K562 (cell line): ENCODE data around the gene OTUB2. TPM values are rescaled to one million over a fixed set of nuclear protein-coding genes. Genes with fewer than 3 reads are reported as not detected.

Source experiments
- ATAC-seq: fragments of 200-7000 bp; cut with Tn5 transposase; 3 replicates; pipeline ENCODE4 v1.9.1; 2020; ENCODE audit warnings: moderate library complexity
- BruUV-seq: library from RNA; stranded (reverse); fragments of 400-500 nt; replicated peaks from 2 replicates; lab custom pipeline; 2021; lab: Mats Ljungman, UMichigan
- CTCF ChIA-PET: fragments of 300-600 bp; formaldehyde crosslinking; extraction: SDS; loops from one replicate; lab custom pipeline; 2021; ENCODE audit warnings: low intra/inter-chr PET ratio; lab: Yijun Ruan, JAX
- POLR2A ChIA-PET: fragments of 300-600, 350-650 bp; sonication (Branson Sonifier 250); formaldehyde crosslinking; extraction: SDS; loops from one replicate; lab custom pipeline; 2021; ENCODE audit warnings: antibody characterized with exemption, inconsistent platforms; lab: Yijun Ruan, JAX
- DNase-seq, 4 experiments: peaks; one replicate each; pipeline versions ENCODE4 v3.0.0 to v3.0.0-alpha.2; 2011 to 2018; ENCODE audit warnings: low spot score in 3 of 4, mixed read lengths in 3 of 4; ENCODE audit errors: extremely low read depth in 1 of 4
- FAIRE-seq: peaks from 2 replicates; lab custom pipeline; 2011; peaks lifted over from hg19 to GRCh38; lab: Jason Lieb, UNC
- H2AFZ ChIP-seq: 2 replicates; pipeline ENCODE4 v1.6.0; 2011; ENCODE audit warnings: low read depth, low read length, control low read depth, inconsistent platforms
- H3K27ac ChIP-seq: fragments of 200-600 bp; 3 replicates; pipeline ENCODE4 v1.8.0; 2011; ENCODE audit warnings: low read depth, mild to moderate bottlenecking, control low read depth, inconsistent platforms, low read length, moderate library complexity, mixed read lengths; ENCODE audit errors: extremely low read depth
- H3K27me3 ChIP-seq, 2 experiments: fragments of 300-600 bp in 1 of 2; 2 replicates in 1 of 2; 3 replicates in 1 of 2; pipeline versions ENCODE4 v1.6.0 to v1.8.0; 2011; ENCODE audit warnings: inconsistent platforms in 2 of 2, low read length in 2 of 2, mild to moderate bottlenecking in 1 of 2, mixed read lengths in 1 of 2, moderate library complexity in 1 of 2; ENCODE audit not compliant: control insufficient read depth in 2 of 2, insufficient read depth in 2 of 2
- H3K36me3 ChIP-seq: fragments of 300-600 bp; 3 replicates; pipeline ENCODE4 v1.8.0; 2011; ENCODE audit warnings: mild to moderate bottlenecking, low read length, inconsistent platforms; ENCODE audit not compliant: control insufficient read depth, insufficient read depth
- H3K4me1 ChIP-seq, 2 experiments: fragments of 200-600 bp in 1 of 2; replicated peaks in 1 of 2; 2 replicates in 1 of 2; 3 replicates in 1 of 2; pipeline versions ENCODE4 v1.5.1 to v1.8.0; 2011; ENCODE audit warnings: inconsistent platforms in 2 of 2, low read length in 2 of 2, mild to moderate bottlenecking in 1 of 2, mixed read lengths in 1 of 2, moderate library complexity in 1 of 2; ENCODE audit not compliant: control insufficient read depth in 2 of 2, insufficient read depth in 2 of 2
- H3K4me2 ChIP-seq: 2 replicates; pipeline ENCODE4 v1.6.1; 2011; ENCODE audit warnings: low read length, control low read depth, inconsistent platforms, mixed read lengths; ENCODE audit not compliant: insufficient read depth
- H3K4me3 ChIP-seq: fragments of 200-600 bp; sonication (generic), shearing (Covaris generic); 2 replicates; pipeline ENCODE4 v1.5.1; 2016; ENCODE audit warnings: control low read depth, inconsistent platforms
- H3K79me2 ChIP-seq: fragments of 200-600 bp; 3 replicates; pipeline ENCODE4 v1.8.0; 2011; ENCODE audit warnings: low read length, inconsistent platforms; ENCODE audit not compliant: control insufficient read depth, insufficient read depth
- H3K9ac ChIP-seq, 2 experiments: 2 replicates each; pipeline versions ENCODE4 v1.6.0 to v1.6.1; 2011; ENCODE audit warnings: low read depth in 2 of 2, low read length in 2 of 2, control low read depth in 1 of 2, inconsistent platforms in 1 of 2, mild to moderate bottlenecking in 1 of 2, mixed read lengths in 1 of 2; ENCODE audit not compliant: insufficient read depth in 1 of 2
- H3K9me1 ChIP-seq: one replicate; pipeline ENCODE4 v1.6.0; 2011; ENCODE audit warnings: inconsistent platforms, mild to moderate bottlenecking, low read length, moderate library complexity; ENCODE audit not compliant: control insufficient read depth, insufficient read depth
- H3K9me3 ChIP-seq: replicated peaks from 2 replicates; pipeline ENCODE4 v1.5.1; 2011; ENCODE audit warnings: low read depth, low read length, inconsistent platforms; ENCODE audit not compliant: control insufficient read depth, insufficient read depth
- H4K20me1 ChIP-seq: replicated peaks from 2 replicates; pipeline ENCODE4 v1.6.1; 2011; ENCODE audit warnings: low read length, inconsistent platforms, mixed read lengths; ENCODE audit not compliant: control insufficient read depth, insufficient read depth
- ETV1 ChIP-seq: fragments of 450-650 bp; conservative IDR thresholded peaks from 2 replicates; pipeline ENCODE4 v1.6.1; 2016; ENCODE audit warnings: missing genetic modification characterization, control low read depth, low read depth, missing compliant biosample characterization
- ILF3 ChIP-seq: fragments of 450-650 bp; IDR thresholded peaks from 2 replicates; pipeline ENCODE4 v1.6.1; 2018; ENCODE audit warnings: antibody characterized with exemption, mild to moderate bottlenecking, moderate library complexity, borderline replicate concordance
- ILK ChIP-seq: fragments of 450-650 bp; IDR thresholded peaks from 2 replicates; pipeline ENCODE4 v1.6.1; 2016; ENCODE audit warnings: missing genetic modification characterization, low read depth, mild to moderate bottlenecking, missing compliant biosample characterization, moderate library complexity, borderline replicate concordance
- NCOA6 ChIP-seq: fragments of 450-650 bp; IDR thresholded peaks from 2 replicates; pipeline ENCODE4 v1.6.1; 2017; ENCODE audit warnings: mild to moderate bottlenecking
- TRIM28 ChIP-seq: fragments of 450-650 bp; IDR thresholded peaks from 2 replicates; pipeline ENCODE4 v1.6.1; 2017
- ZNF239 ChIP-seq: fragments of 250-450 bp; sonication (Bioruptor Pico); IDR thresholded peaks from 2 replicates; pipeline ENCODE4 v1.4.0; 2020; ENCODE audit warnings: mild to moderate bottlenecking
- ZNF354B ChIP-seq: fragments of 250-450 bp; sonication (Bioruptor Pico); IDR thresholded peaks from 2 replicates; pipeline ENCODE4 v1.4.0; 2020
- WGBS: fragments of 100-300 bp; shearing (Covaris generic); methylation state at CpG from one replicate; pipeline ENCODE4 v1.1.6; 2016; ENCODE audit warnings: low coverage, mixed read lengths; ENCODE audit not compliant: insufficient coverage; ENCODE audit errors: missing lambda C conversion rate; 5-methylcytosine and 5-hydroxymethylcytosine counted together
- in situ Hi-C: fragments of 300-500 bp; cut with MboI; formaldehyde crosslinking; loops from 4 replicates; pipeline ENCODE4 v1.15.0; 2018; ENCODE audit warnings: inconsistent platforms, mixed read lengths
- intact Hi-C: fragments of 100-400 bp; cut with micrococcal nuclease; formaldehyde crosslinking; loops from 2 replicates; pipeline ENCODE4 v1.14.2; 2022
- polyA plus RNA-seq, 8 experiments: library from polyadenylated mRNA; depleted of rRNA in 4 of 8; stranded (reverse) in 5 of 8; unstranded in 3 of 8; fragments of >200 nt; fragmentation: Nextera tagmentation in 2 of 8; fragmentation: Illumina TruSeq in 1 of 8; extraction: Ambion mirVana in 2 of 8; extraction: Trizol in 1 of 8; gene quantifications; 2 replicates each; pipeline versions ENCODE4 v1.2.1 to v1.2.3, GENCODE V29; 2011 to 2014; ENCODE audit warnings: inconsistent platforms in 1 of 8, missing spikeins in 1 of 8
- total RNA-seq, 7 experiments: library from RNA; depleted of rRNA in 6 of 7; stranded (reverse); fragments of >200 nt in 6 of 7; fragmentation: Illumina TruSeq in 2 of 7; extraction: Trizol in 2 of 7; gene quantifications; 2 replicates each; pipeline versions ENCODE4 v1.2.1 to v1.2.3, GENCODE V29; 2011 to 2021; ENCODE audit warnings: low replicate concordance in 1 of 7
- TF ChIP-seq, protein P1 (sequence below): fragments of 250-450 bp; sonication (Bioruptor Pico); IDR thresholded peaks from 2 replicates; pipeline ENCODE4 v1.5.0; 2022; ENCODE audit warnings: mild to moderate bottlenecking
- TF ChIP-seq, protein P2 (sequence below): fragments of 450-650 bp; IDR thresholded peaks from 2 replicates; pipeline ENCODE4 v1.6.1; 2017; ENCODE audit warnings: mild to moderate bottlenecking, moderate library complexity
- TF ChIP-seq, protein P3 (sequence below): sonication (generic); formaldehyde crosslinking; IDR thresholded peaks from 2 replicates; pipeline ENCODE4 v1.8.0; 2022; ENCODE audit warnings: missing genetic modification reagents, mild to moderate bottlenecking, borderline replicate concordance
- TF ChIP-seq, protein P4 (sequence below): fragments of 250-450 bp; sonication (Bioruptor Pico); IDR thresholded peaks from 2 replicates; pipeline ENCODE4 v1.8.0; 2021; ENCODE audit warnings: mild to moderate bottlenecking, moderate library complexity
- TF ChIP-seq, protein P5 (sequence below): fragments of 200-400 bp; formaldehyde crosslinking; IDR thresholded peaks from 2 replicates; pipeline ENCODE4 v1.6.1; 2017; ENCODE audit warnings: mild to moderate bottlenecking, low read depth, low read length, moderate library complexity

OTUB2 gene
- total and polyA plus RNA-seq, 9 of the 15 experiments (the other 6 are each of a cell fraction or from before 2014, with no cell fraction given) = 0.01 to 0.31 (median 0.11) TPM

DNA sequence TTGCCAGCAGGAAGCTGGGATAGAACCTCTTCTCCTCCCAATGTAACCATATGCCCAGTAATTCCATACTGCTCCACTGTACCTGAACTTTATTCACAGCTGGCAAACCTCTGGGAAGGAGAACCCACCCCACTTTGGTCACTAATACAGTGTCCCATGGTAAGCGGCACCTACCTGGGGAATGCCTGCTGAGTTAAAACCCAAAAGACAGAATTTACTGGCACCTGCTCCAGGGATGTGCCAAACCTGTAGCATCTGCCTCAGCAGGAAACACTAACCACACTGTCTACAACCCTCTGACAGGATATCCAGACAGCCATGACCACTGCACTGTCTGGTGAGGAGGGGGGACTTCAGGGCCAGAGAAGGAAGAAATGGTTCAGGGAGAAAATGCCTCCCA lies 28.3 kb downstream of the OTUB2 start:
- FAIRE-seq = no peak
- in situ Hi-C loops = no loop called here
- H3K4me3 ChIP-seq = no peak overlapping the region
- no peak overlapping the region for H3K9ac ChIP-seq
- ChIA-PET CTCF (no interaction called here), POLR2A (interaction anchor here (0.6 to 1.3 kb wide), 2 partner anchors 10 to 1231 kb away, joined by 3 to 5 read pairs; no protein-coding TSS in a partner anchor)
- intact Hi-C loops = no loop called here
- no peaks in the 10 kb centered on the region for H3K79me2 ChIP-seq
- WGBS = 100% methylated on average over 1 of the region's 1 CpG
- H3K27me3 ChIP-seq = no peaks in the 10 kb centered on the region
- no peaks in the 10 kb centered on the region for H3K4me1 ChIP-seq
- no peak overlapping the region for H3K4me2 ChIP-seq
- H2AFZ ChIP-seq = no peak overlapping the region
- H3K27ac ChIP-seq = no peak overlapping the region
- peaks cover 95% of the 10 kb centered on the region for H3K36me3 ChIP-seq
- TF ChIP-seq TRIM28 (no peak), NCOA6 (no peak), ETV1 (tag) (no peak), ZNF239 (CRISPR knock-in tag) (no peak), ILF3 (no peak), ZNF354B (CRISPR knock-in tag) (no peak), ILK (tag) (no peak)
- TF ChIP-seq, protein P1, sequence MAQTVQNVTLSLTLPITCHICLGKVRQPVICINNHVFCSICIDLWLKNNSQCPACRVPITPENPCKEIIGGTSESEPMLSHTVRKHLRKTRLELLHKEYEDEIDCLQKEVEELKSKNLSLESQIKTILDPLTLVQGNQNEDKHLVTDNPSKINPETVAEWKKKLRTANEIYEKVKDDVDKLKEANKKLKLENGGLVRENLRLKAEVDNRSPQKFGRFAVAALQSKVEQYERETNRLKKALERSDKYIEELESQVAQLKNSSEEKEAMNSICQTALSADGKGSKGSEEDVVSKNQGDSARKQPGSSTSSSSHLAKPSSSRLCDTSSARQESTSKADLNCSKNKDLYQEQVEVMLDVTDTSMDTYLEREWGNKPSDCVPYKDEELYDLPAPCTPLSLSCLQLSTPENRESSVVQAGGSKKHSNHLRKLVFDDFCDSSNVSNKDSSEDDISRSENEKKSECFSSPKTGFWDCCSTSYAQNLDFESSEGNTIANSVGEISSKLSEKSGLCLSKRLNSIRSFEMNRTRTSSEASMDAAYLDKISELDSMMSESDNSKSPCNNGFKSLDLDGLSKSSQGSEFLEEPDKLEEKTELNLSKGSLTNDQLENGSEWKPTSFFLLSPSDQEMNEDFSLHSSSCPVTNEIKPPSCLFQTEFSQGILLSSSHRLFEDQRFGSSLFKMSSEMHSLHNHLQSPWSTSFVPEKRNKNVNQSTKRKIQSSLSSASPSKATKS (CRISPR knock-in tag) = no peak
- TF ChIP-seq, protein P2, sequence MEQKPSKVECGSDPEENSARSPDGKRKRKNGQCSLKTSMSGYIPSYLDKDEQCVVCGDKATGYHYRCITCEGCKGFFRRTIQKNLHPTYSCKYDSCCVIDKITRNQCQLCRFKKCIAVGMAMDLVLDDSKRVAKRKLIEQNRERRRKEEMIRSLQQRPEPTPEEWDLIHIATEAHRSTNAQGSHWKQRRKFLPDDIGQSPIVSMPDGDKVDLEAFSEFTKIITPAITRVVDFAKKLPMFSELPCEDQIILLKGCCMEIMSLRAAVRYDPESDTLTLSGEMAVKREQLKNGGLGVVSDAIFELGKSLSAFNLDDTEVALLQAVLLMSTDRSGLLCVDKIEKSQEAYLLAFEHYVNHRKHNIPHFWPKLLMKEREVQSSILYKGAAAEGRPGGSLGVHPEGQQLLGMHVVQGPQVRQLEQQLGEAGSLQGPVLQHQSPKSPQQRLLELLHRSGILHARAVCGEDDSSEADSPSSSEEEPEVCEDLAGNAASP = no peak
- TF ChIP-seq, protein P3, sequence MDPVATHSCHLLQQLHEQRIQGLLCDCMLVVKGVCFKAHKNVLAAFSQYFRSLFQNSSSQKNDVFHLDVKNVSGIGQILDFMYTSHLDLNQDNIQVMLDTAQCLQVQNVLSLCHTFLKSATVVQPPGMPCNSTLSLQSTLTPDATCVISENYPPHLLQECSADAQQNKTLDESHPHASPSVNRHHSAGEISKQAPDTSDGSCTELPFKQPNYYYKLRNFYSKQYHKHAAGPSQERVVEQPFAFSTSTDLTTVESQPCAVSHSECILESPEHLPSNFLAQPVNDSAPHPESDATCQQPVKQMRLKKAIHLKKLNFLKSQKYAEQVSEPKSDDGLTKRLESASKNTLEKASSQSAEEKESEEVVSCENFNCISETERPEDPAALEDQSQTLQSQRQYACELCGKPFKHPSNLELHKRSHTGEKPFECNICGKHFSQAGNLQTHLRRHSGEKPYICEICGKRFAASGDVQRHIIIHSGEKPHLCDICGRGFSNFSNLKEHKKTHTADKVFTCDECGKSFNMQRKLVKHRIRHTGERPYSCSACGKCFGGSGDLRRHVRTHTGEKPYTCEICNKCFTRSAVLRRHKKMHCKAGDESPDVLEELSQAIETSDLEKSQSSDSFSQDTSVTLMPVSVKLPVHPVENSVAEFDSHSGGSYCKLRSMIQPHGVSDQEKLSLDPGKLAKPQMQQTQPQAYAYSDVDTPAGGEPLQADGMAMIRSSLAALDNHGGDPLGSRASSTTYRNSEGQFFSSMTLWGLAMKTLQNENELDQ = no peak
- TF ChIP-seq, protein P4, sequence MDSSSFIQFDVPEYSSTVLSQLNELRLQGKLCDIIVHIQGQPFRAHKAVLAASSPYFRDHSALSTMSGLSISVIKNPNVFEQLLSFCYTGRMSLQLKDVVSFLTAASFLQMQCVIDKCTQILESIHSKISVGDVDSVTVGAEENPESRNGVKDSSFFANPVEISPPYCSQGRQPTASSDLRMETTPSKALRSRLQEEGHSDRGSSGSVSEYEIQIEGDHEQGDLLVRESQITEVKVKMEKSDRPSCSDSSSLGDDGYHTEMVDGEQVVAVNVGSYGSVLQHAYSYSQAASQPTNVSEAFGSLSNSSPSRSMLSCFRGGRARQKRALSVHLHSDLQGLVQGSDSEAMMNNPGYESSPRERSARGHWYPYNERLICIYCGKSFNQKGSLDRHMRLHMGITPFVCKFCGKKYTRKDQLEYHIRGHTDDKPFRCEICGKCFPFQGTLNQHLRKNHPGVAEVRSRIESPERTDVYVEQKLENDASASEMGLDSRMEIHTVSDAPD (CRISPR knock-in tag) = no peak
- TF ChIP-seq, protein P5, sequence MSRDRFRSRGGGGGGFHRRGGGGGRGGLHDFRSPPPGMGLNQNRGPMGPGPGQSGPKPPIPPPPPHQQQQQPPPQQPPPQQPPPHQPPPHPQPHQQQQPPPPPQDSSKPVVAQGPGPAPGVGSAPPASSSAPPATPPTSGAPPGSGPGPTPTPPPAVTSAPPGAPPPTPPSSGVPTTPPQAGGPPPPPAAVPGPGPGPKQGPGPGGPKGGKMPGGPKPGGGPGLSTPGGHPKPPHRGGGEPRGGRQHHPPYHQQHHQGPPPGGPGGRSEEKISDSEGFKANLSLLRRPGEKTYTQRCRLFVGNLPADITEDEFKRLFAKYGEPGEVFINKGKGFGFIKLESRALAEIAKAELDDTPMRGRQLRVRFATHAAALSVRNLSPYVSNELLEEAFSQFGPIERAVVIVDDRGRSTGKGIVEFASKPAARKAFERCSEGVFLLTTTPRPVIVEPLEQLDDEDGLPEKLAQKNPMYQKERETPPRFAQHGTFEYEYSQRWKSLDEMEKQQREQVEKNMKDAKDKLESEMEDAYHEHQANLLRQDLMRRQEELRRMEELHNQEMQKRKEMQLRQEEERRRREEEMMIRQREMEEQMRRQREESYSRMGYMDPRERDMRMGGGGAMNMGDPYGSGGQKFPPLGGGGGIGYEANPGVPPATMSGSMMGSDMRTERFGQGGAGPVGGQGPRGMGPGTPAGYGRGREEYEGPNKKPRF = no peak
- TF ChIP-seq, all 486 proteins: peak for 0
- Histone ChIP-seq H3K9me1 (no peaks in the 10 kb centered on the region), H4K20me1 (no peaks in the 10 kb centered on the region), H3K9me3 (no peaks in the 10 kb centered on the region)
- no peak for DNase-seq
- no TSS peak for BruUV-seq
- ATAC-seq = no peak
